Dermis lymphatic vessel endothelial cell (primary cell): ENCODE results near the gene ANKLE2. TPM values are rescaled to one million over a fixed set of nuclear protein-coding genes. Genes with fewer than 3 reads are reported as not detected.

Source experiments
- total RNA-seq: library from RNA; depleted of rRNA; stranded (reverse); fragments of >200 nt; gene quantifications from 2 replicates; pipeline ENCODE4 v1.2.1, GENCODE V29; 2014

ANKLE2 gene
- total RNA-seq: 34.0 and 38.1 TPM in 2 replicates

DNA sequence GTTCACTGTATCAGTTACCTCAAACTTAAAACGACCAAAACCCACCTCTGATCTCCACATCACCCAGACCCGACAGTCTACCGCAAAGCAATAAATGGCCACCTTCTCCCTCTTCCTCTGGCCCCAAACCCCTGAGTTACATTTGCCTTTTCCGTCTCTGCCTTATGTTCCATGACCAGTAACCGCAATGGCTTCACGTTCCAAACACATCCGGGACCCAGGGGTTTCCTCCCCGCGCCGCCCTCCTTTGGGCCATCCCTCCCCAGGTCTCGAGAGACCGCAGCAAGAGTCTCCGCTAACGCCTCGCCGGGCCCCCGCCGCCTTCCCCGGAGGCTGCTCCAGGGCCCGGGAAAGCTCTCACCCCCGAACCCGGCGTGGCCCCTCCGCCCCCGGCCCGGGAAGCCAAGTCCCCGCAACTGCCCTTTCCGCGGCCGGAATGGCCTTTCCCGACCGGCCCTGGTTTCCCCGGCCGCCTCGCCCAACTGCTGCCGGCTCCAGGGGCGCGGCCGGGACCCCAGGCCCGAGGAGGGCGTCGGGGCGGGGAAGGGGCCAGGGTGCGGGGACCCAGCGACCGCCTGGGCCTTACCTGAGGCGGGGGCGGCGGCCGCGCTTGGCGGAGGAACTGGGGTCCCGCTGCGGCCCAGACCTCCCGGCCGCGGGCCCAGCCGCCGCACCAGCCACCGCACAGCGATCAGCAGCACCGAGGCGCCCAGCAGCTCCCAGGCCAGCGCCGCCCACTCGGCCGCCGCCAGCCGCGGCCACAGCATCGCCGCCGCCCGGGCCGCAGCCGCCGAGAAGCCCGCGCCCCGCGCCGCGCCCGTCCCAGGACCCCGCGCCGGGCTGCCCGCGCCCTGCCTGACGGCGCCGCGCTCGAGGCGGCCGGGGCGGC lies at the start of gene ANKLE2:
Gene ANKLE2, minus strand, starts transcription at position 801 of the 889 bp plus-strand sequence. Its CDS starts 34 bp downstream, at position 767.

DNA sequence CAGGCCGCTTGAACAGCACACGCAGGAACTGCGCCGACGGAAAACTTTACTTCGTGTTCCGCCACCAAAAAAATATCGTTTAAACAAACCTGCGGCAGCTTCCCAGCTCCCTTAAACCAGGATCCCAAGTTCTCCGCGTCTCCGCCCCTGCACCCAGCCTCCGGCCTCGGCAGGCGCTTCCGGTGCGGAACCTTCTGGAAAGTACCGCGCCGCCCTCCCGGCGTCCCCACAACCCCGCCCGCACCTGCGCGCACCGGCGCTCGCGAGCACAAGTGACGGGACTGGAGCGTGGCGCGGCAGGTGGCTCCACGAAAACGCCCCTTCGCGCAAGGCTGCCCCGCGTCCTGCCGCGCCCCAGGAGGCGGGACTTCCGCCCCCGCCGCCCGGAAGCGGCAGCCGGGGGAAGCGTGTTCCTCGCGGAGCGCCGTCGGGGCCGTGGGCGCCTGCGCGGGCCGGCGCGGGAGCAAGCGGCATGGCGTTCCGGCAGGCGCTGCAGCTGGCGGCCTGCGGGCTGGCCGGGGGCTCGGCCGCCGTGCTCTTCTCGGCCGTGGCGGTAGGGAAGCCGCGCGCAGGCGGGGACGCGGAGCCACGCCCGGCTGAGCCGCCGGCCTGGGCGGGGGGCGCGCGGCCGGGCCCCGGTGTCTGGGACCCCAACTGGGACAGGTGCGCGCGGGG lies 51.1 kb downstream of the ANKLE2 start, which contains the start of gene PGAM5:
Gene PGAM5, plus strand, starts transcription at position 438 of the 675 bp plus-strand sequence. Its CDS starts 35 bp downstream, at position 473.

DNA sequence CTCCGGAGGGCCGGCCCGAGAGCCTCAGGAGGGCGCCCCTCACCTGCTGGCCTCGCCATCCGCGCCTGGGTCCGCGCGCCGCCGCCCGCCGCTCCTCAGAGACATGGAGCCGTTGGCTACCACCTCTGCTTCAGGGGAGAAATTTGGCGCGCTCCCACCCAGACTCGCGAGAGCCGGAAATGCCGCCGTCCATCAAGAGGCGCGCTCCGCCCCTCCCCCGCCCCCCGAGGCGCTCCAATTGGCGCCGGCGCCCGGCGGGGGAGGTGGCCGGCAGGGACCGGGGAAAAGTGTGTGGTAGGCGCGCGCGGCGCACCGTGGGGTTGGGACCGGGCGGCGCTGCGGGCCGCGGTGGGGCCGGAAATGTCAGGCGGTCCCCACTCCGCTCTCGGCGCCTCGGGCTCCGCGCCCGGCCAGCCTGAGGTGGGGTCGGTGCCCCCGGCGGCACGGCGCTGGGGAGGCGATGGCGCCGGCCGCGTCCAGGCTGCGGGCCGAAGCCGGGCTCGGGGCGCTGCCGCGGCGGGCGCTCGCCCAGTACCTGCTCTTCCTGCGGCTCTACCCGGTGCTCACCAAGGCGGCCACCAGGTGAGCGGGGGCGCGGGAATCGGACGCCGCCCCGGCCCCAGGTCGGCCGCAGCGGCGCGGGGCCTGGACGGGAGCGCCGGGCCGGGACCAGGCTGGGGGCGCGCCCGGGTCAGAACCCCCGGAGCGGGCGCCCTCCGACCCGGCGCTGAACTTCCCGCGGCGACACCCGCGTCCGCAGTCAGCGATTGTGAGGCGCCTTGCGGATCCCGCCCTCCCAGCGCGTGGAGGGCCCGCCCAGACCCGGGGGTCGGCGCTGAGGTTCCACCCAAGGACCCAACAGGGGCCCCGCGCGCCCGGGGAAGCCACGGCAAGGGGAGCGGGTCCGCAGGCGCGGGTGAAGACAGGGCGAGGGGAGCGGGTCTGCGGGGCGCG lies 74.1 kb downstream of the ANKLE2 start, which contains the start of the genes POLE and PXMP2:
Gene POLE, minus strand, starts transcription at position 132 of the 954 bp plus-strand sequence. Its CDS starts 27 bp downstream, at position 105.
Gene PXMP2, plus strand, starts transcription at position 377 of the 954 bp plus-strand sequence. Its CDS starts 84 bp downstream, at position 461.

Other genes starting within 250 kb of the ANKLE2 start
- 4.6 and 20.0 TPM in 2 replicates for gene LRCOL1, start 151.2 kb downstream of the ANKLE2 start, total RNA-seq
- gene P2RX2, start 143.1 kb downstream of the ANKLE2 start, total RNA-seq: not detected in 2 replicates
- gene POLE, start 74.5 kb downstream of the ANKLE2 start, total RNA-seq: 25.3 and 30.3 TPM in 2 replicates
- gene PXMP2, start 74.2 kb downstream of the ANKLE2 start, total RNA-seq: 25.4 and 35.2 TPM in 2 replicates
- 28.1 and 34.6 TPM in 2 replicates for gene PGAM5, start 51.0 kb downstream of the ANKLE2 start, total RNA-seq
- 57.8 and 69.5 TPM in 2 replicates for gene GOLGA3, start 67.0 kb upstream of the ANKLE2 start, total RNA-seq
- gene CHFR, start 125.8 kb upstream of the ANKLE2 start, total RNA-seq: 26.5 and 33.5 TPM in 2 replicates
- gene ZNF605, start 194.5 kb upstream of the ANKLE2 start, total RNA-seq: 3.9 and 4.1 TPM in 2 replicates
- 8.9 and 12.0 TPM in 2 replicates for gene ZNF26, start 224.5 kb upstream of the ANKLE2 start, total RNA-seq